GM06990 (cell line): Measurements from ENCODE around the gene ALDOC.
A peak's percentile ranks its signal among the peaks of the same experiment; 100 is the strongest.

ENCODE experiments used
- DNase-seq: peaks from one replicate; pipeline ENCODE4 v3.0.0-alpha.2; 2011; ENCODE audit not compliant: insufficient read length; ENCODE audit errors: extremely low read depth
- H3K27me3 ChIP-seq: replicated peaks from 2 replicates; pipeline ENCODE4 v1.6.0; 2011; ENCODE audit warnings: low read length; ENCODE audit not compliant: control insufficient read depth, insufficient read depth
- H3K36me3 ChIP-seq: 2 replicates; pipeline ENCODE4 v1.5.1; 2011; ENCODE audit warnings: low read length; ENCODE audit not compliant: control insufficient read depth, insufficient read depth
- H3K4me3 ChIP-seq: replicated peaks from 2 replicates; pipeline ENCODE4 v1.5.1; 2011; ENCODE audit warnings: low read depth, mild to moderate bottlenecking, control low read depth, low read length
- CTCF ChIP-seq: IDR thresholded peaks from 2 replicates; pipeline ENCODE4 v1.5.1; 2011; ENCODE audit warnings: low read length, control low read depth, mild to moderate bottlenecking, inconsistent platforms; ENCODE audit not compliant: insufficient read depth, poor library complexity, severe bottlenecking

Gene ALDOC

GRCh38 chr17:28548417-28549130 lies 28.1 kb downstream of the ALDOC start:
- Histone ChIP-seq H3K27me3 (no peaks in the 10 kb centered on the region), H3K36me3 (peaks cover 21% of the 10 kb centered on the region), H3K4me3 (no peak overlapping the region)
- no peak for TF ChIP-seq CTCF
- no peak for DNase-seq

GRCh38 chr17:28547623-28548416 lies 28.9 kb downstream of the ALDOC start:
- DNase-seq, result peak; percentile 82
- H3K36me3 ChIP-seq, result peaks cover 17% of the 10 kb centered on the region
- no peak overlapping the region for H3K4me3 ChIP-seq
- TF ChIP-seq CTCF, result peak; percentile 98
- no peaks in the 10 kb centered on the region for H3K27me3 ChIP-seq

- no peak for TF ChIP-seq CTCF
- Histone ChIP-seq H3K4me3 (no peak overlapping the region), H3K27me3 (no peaks in the 10 kb centered on the region), H3K36me3 (peaks cover 17% of the 10 kb centered on the region)
- no peak for DNase-seq
Measured at GRCh38 chr17:28547096-28547622, 29.5 kb downstream of the ALDOC start.

GRCh38 chr17:28545787-28546415 lies 30.8 kb downstream of the ALDOC start:
- Histone ChIP-seq H3K36me3 (peaks cover 17% of the 10 kb centered on the region), H3K27me3 (no peaks in the 10 kb centered on the region), H3K4me3 (no peak overlapping the region)
- no peak for TF ChIP-seq CTCF
- no peak for DNase-seq

- no peak for DNase-seq
- no peak for TF ChIP-seq CTCF
- H3K36me3 ChIP-seq, result peaks cover 17% of the 10 kb centered on the region
Measured at GRCh38 chr17:28545141-28545503, 31.6 kb downstream of the ALDOC start.

More at GRCh38 chr17:28545141-28545503, 31.6 kb downstream of the ALDOC start:
- Histone ChIP-seq H3K4me3 (no peak overlapping the region), H3K27me3 (no peaks in the 10 kb centered on the region)
